BLaER1 (cell line): Measurements from ENCODE around the gene THAP7.

Experiments used
- H3K27ac ChIP-seq: shearing (Covaris generic); formaldehyde crosslinking; 2 replicates; pipeline ENCODE4 v1.8.1; 2022
- H3K27me3 ChIP-seq: shearing (Covaris generic); formaldehyde crosslinking; 2 replicates; pipeline ENCODE4 v1.8.1; 2022
- H3K36me3 ChIP-seq: shearing (Covaris generic); formaldehyde crosslinking; 2 replicates; pipeline ENCODE4 v1.8.1; 2022
- H3K4me1 ChIP-seq: shearing (Covaris generic); formaldehyde crosslinking; 2 replicates; pipeline ENCODE4 v1.8.1; 2022
- H3K4me2 ChIP-seq: shearing (Covaris generic); formaldehyde crosslinking; 2 replicates; pipeline ENCODE4 v1.8.1; 2022
- H3K4me3 ChIP-seq: shearing (Covaris generic); formaldehyde crosslinking; 2 replicates; pipeline ENCODE4 v1.8.1; 2022
- H3K9ac ChIP-seq: shearing (Covaris generic); formaldehyde crosslinking; 2 replicates; pipeline ENCODE4 v1.8.1; 2022
- H3K9me3 ChIP-seq: shearing (Covaris generic); formaldehyde crosslinking; 2 replicates; pipeline ENCODE4 v1.8.1; 2022
- H4K20me1 ChIP-seq: shearing (Covaris generic); formaldehyde crosslinking; 2 replicates; pipeline ENCODE4 v1.8.1; 2022
- Cebpa-rat ChIP-seq: shearing (Covaris generic); IDR thresholded peaks from 2 replicates; pipeline ENCODE4 v1.8.1; 2022

The THAP7 gene

GRCh38 chr22:21031545-21032036 is 29.7 kb upstream of the THAP7 start:
- Histone ChIP-seq H3K4me2 (no peak overlapping the region), H4K20me1 (no peaks in the 10 kb centered on the region), H3K4me1 (peaks cover 8% of the 10 kb centered on the region), H3K27ac (no peak overlapping the region), H3K36me3 (no peaks in the 10 kb centered on the region), H3K9ac (no peak overlapping the region), H3K9me3 (no peaks in the 10 kb centered on the region), H3K4me3 (no peak overlapping the region), H3K27me3 (peaks cover 25% of the 10 kb centered on the region)
- no peak for TF ChIP-seq Cebpa-rat

- H3K27ac ChIP-seq, result no peak overlapping the region
- no peaks in the 10 kb centered on the region for H3K9me3 ChIP-seq
- no peak overlapping the region for H3K4me2 ChIP-seq
- H3K4me1 ChIP-seq, result peaks cover 8% of the 10 kb centered on the region
- no peak for TF ChIP-seq Cebpa-rat
- H3K9ac ChIP-seq, result no peak overlapping the region
- H3K27me3 ChIP-seq, result peaks cover 25% of the 10 kb centered on the region
- H3K4me3 ChIP-seq, result no peak overlapping the region
- H4K20me1 ChIP-seq, result no peaks in the 10 kb centered on the region
- H3K36me3 ChIP-seq, result no peaks in the 10 kb centered on the region
These were observed 29.0 kb upstream of the THAP7 start for GRCh38 chr22:21030621-21031544.

DNA sequence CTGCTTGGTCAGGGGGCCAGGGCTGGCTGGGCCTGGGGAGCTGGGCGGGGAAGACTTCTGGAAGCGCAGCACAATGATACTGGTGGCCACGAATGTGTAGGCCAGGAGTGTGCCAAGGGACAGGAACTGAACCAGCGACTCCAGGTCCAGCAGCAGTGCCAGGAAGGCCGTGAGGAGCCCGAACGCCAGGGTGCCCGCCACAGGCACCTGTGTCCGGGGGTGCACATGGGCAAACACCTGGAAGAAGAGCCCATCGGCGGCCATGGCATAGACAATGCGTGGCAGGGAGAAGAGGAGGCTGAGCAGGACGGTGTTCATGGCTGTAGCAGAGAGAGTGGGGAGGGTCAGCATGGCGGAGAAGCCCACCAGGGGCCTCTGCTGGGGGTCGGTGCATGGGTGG is 28.1 kb upstream of the THAP7 start:
- no peaks in the 10 kb centered on the region for H3K9me3 ChIP-seq
- peaks cover 14% of the 10 kb centered on the region for H3K4me1 ChIP-seq
- no peaks in the 10 kb centered on the region for H4K20me1 ChIP-seq

GRCh38 chr22:21029486-21030025 is 27.6 kb upstream of the THAP7 start:
- no peak overlapping the region for H3K9ac ChIP-seq
- H4K20me1 ChIP-seq, result no peaks in the 10 kb centered on the region
- TF ChIP-seq Cebpa-rat, result no peak
- H3K36me3 ChIP-seq, result no peaks in the 10 kb centered on the region
- H3K27ac ChIP-seq, result no peak overlapping the region
- no peak overlapping the region for H3K4me2 ChIP-seq
- no peaks in the 10 kb centered on the region for H3K9me3 ChIP-seq
- no peak overlapping the region for H3K4me3 ChIP-seq
- H3K4me1 ChIP-seq, result peaks cover 15% of the 10 kb centered on the region
- peaks cover 25% of the 10 kb centered on the region for H3K27me3 ChIP-seq

More for the DNA sequence above, 28.1 kb upstream of the THAP7 start:
- TF ChIP-seq Cebpa-rat, result no peak
- Histone ChIP-seq H3K4me3 (no peak overlapping the region), H3K36me3 (no peaks in the 10 kb centered on the region), H3K27me3 (peaks cover 25% of the 10 kb centered on the region), H3K27ac (no peak overlapping the region), H3K4me2 (no peak overlapping the region), H3K9ac (no peak overlapping the region)

- Histone ChIP-seq H3K27me3 (peaks cover 25% of the 10 kb centered on the region), H4K20me1 (no peaks in the 10 kb centered on the region), H3K4me3 (no peak overlapping the region), H3K9me3 (no peaks in the 10 kb centered on the region), H3K27ac (no peak overlapping the region), H3K4me2 (no peak overlapping the region), H3K4me1 (peaks cover 10% of the 10 kb centered on the region), H3K36me3 (no peaks in the 10 kb centered on the region), H3K9ac (no peak overlapping the region)
- TF ChIP-seq Cebpa-rat, result no peak
These were observed 26.6 kb upstream of the THAP7 start for GRCh38 chr22:21028277-21029251.

DNA sequence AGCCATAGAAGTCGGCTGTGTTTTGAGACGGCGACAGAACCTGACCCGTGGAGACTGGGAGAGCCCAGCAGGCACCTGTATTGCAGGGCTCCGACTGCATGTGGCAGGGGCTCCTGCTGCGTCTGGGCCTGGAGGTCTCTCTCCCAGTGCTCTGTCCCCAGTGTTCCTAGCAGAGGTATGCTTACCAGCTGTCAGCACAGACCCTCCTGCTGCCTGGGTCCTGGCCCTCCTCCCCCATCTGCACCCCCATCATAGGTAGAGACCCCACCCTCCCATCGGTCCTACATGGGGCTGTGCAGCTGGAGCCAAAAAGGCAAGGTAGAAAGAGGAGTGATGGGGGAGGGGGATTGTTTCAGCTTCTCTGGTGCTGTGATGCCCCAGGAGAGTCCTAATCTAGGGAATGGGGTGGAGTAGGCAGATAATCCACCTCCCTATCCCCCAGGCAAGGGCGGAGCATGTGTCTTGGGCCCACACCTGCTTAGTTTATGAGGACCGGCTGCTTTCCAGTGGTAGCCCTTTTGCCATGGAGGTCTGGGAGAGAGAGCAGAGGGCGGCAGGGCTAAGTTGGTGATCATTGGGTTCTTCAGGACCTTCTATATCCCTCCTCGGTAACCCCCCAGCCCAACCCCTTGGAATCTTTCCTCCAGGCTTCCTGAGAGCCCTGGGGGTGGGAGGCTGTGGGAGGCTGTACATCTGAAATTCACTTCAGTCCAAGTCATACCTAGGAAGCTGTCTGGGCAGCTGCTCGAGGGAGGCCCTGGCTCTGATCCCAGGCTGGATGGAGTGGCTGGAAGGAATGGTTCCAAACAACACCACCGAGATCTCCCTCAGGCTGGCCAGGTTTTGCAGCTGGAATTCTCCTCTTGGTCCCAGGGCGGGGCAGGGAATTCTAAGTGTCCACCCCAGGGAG is 25.1 kb upstream of the THAP7 start:
- Histone ChIP-seq H3K9ac (no peak overlapping the region), H3K4me1 (peaks cover 7% of the 10 kb centered on the region), H3K27ac (no peak overlapping the region), H3K36me3 (no peaks in the 10 kb centered on the region), H3K4me2 (no peak overlapping the region), H3K27me3 (peaks cover 14% of the 10 kb centered on the region), H4K20me1 (no peaks in the 10 kb centered on the region), H3K9me3 (no peaks in the 10 kb centered on the region), H3K4me3 (no peak overlapping the region)
- TF ChIP-seq Cebpa-rat, result no peak

- peak overlapping the region; percentile 28; the same call in 1 of the 2 replicates for H3K4me2 ChIP-seq
- H4K20me1 ChIP-seq, result no peaks in the 10 kb centered on the region
- peak overlapping the region; percentile 30; the same call in 1 of the 2 replicates for H3K27ac ChIP-seq
- no peak overlapping the region for H3K4me3 ChIP-seq
- H3K9ac ChIP-seq, result no peak overlapping the region
- H3K9me3 ChIP-seq, result no peaks in the 10 kb centered on the region
- H3K4me1 ChIP-seq, result peaks cover 7% of the 10 kb centered on the region
- H3K36me3 ChIP-seq, result no peaks in the 10 kb centered on the region
- TF ChIP-seq Cebpa-rat, result no peak
- H3K27me3 ChIP-seq, result peaks cover 4% of the 10 kb centered on the region; the same call in 1 of the 2 replicates
These were observed 24.1 kb upstream of the THAP7 start for GRCh38 chr22:21025763-21026755.

GRCh38 chr22:21025266-21025665 is 23.3 kb upstream of the THAP7 start:
- Histone ChIP-seq H3K27ac (peak overlapping the region; percentile 30; the same call in 1 of the 2 replicates), H4K20me1 (no peaks in the 10 kb centered on the region), H3K4me3 (no peak overlapping the region), H3K36me3 (no peaks in the 10 kb centered on the region), H3K9ac (no peak overlapping the region), H3K27me3 (no peaks in the 10 kb centered on the region), H3K4me2 (peak overlapping the region; percentile 28; the same call in 1 of the 2 replicates), H3K4me1 (peaks cover 7% of the 10 kb centered on the region), H3K9me3 (no peaks in the 10 kb centered on the region)
- TF ChIP-seq Cebpa-rat, result no peak
